Stimulated activated CD4-positive, alpha-beta T cell treated with anti-CD3 and anti-CD28 coated beads, Interleukin-2, amount 100 ng/mL, for 4 hours (primary cell): ENCODE results near the gene TNS4.

Experiments used
- DNase-seq: peaks from one replicate; pipeline ENCODE4 v3.0.0-alpha.2; 2020; ENCODE audit warnings: low read depth

The TNS4 gene

GRCh38 chr17:40516581-40517285, 15.3 kb upstream of the TNS4 start:
- DNase-seq: peak; percentile 41

GRCh38 chr17:40515491-40516041, 14.1 kb upstream of the TNS4 start:
- peak; percentile 29 for DNase-seq

- no peak for DNase-seq
Observed at GRCh38 chr17:40515011-40515410, 13.6 kb upstream of the TNS4 start.

- no peak for DNase-seq
Observed at GRCh38 chr17:40514013-40514875, 12.8 kb upstream of the TNS4 start.

- no peak for DNase-seq
Observed at GRCh38 chr17:40511667-40512220, 10.3 kb upstream of the TNS4 start.

DNA sequence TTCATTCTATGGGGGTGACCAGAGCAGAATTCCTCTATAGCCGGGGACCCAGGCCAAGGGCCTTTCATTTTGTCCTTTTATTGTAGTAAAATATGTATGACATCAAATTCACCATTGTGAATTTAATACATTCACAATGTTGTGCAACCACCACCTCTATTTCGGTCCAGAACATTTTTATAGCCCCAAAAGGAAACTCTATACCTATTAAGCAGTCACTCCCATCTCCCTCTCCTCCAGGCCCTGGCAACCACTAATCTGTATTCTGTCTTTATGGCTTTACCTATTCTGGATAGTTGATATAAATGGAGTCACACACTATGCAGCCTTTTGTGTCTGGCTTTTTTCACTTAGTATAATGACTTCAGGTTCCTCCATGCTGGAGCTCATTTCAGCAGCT, 9.7 kb upstream of the TNS4 start:
- DNase-seq: no peak

GRCh38 chr17:40510328-40510648, 8.9 kb upstream of the TNS4 start:
- no peak for DNase-seq

GRCh38 chr17:40509626-40510327, 8.4 kb upstream of the TNS4 start:
- no peak for DNase-seq

DNA sequence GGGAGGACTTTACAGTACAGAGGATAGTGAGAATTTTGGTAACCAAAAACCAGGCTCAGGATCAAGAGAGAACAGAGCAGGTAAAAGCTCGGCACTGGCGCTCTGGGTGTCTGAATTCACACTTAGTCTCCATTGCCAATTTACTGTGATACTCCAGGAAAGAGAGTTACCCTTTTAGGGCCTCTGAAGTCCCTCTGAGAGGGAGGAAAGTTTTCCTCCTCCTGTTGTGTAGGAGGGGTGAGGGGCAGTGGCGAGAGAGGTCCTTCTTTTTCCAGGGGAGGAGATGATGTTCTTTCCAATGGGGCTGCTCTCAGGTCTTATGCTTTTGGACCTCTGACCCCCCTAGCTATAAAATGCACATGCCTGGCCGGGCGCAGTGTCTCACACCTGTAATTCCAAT, 5.4 kb upstream of the TNS4 start:
- no peak for DNase-seq

DNA sequence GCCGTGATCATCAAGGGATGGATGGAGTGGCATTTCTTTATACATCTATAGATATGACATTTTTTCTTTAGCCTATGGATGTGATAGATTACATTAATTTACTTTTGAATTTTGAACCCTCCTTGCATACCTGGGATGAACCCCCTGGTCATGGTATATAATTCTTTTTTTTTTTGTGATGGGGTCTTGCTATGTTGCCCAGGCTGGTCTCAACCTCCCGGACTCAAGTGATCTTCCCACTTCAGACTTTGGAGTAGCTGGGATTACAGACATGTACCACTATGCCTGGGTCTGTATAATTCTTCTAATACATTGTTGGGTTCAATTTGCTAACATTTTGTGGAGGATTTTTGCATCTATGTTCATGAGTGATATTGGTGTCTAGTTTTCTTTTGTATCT, 1.7 kb upstream of the TNS4 start:
- DNase-seq: no peak

DNA sequence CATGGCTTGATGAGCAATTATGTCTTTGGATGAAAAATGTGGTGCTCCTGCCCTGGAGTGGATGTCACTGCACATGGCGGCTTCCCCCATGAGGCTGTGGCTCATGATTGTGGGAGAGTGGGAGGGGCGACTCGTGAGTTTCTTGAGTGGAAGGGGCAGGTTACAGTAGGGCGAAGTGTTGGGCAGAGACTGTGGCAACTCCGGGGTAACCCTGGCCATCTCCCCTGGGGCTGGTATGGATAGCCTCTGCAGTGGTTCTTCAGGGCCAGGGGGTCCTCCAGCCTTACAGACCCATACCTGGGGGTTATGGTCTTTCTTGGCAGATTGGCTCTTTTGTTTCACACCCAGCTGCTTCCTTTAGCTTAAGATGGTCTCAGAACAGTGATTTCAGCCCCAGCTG, 1.3 kb upstream of the TNS4 start:
- DNase-seq: no peak

DNA sequence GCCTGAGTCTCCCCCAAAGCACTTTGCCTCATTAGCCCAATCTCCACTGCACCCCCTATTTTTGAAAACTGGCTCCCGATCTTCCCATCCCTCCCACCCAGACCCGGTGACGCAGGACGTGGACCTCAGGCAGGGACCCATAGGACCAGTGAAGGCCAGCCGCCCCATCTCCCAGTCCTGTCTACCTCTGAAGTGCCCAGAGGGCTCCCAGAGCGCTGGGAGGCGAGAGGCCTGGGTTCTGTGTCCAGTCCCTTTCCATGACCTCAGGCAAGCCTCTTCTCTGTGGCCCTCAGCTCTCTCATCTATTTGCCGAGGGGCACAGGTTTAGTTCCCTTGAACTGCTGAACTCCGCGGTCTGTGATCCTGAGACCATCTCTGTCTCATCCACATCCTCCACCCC, 714 bp downstream of the TNS4 start:
- no peak for DNase-seq

DNA sequence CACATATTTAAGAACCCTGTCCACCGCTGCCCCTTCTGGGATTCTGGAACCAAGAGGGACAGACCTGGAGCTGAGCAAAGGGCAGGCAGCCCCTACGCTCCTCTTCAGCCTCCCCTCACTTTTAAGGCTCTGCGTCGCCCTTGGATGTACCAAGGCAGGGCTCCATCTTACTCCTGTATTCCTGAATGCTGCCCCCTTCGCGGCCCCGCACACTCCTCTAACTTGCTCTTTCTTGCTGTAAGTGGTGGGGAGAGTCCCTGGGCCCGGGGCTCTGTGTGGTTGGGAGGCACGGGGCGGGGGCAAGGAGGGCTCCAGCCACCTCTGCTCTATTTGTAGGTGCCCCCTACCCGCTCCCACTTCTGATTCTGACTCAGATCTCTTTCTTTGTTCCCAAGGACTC, 1.2 kb downstream of the TNS4 start:
- DNase-seq: no peak

DNA sequence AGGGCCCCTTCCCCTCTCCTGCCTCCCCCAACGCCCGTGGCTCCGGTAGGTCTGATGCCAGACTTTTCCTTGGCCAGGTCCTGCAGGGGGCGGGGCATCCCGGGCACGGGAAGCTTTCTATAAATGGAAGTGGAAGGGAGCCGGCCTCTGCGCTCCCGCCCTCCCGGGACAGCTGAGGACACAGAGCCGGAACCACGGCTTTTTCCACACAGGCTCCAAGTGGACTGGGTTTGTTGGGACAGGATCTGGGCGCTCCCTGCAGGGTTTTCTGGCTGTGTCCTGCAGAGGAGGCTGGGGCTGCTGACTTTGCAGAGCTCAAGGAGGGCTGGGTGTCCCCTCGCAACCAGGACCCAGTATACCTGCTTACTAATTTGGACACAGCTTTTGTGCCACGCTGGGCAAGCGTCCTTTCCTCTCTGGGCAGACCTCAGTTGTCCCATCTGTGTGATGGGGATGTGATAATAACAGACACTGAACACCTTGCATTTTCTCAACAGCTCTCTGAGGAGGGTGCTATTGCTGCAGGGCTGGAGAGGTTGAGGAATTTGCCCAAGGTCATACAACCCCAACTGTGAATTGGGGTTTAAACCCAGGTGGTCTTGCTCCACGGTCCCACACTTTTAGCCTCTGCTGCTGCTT, 1.8 kb downstream of the TNS4 start:
- no peak for DNase-seq

DNA sequence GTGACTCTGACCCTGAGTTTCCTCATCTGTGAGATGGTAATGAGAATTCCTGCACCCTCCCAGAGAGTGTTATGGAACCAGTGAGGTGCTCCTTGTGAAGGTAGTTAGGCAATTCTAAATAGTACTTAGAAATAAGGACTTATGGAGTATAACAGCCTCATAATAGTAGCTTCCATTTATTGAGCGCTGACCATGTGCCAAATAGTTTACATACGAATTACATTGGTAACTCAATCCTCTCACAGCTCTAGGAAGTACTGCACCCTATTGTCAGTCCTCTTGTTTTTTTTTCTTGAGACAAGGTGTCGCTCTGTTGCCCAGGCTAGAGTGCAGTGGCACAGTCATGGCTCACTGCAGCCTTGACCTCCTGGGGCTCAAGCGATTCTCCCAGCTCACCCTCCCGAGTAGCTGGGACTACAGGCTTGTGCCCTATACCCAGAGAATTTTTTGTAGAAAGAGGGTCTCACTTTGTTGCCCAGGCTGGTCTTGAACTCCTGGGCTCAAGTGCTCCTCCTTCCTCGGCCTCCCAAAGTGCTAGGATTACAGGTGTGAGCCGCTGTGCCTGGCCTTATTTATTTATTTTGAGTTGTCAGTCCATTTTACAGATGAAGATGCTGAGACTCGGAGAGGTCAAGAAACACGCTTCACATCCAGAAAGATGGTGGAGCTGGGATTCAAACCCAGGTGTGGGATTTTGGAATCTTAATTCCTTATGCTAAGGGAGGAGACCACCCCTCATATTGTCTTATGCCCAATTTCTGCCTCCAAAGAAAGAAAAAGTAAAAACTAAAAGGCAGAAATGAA, 2.9 kb downstream of the TNS4 start:
- DNase-seq: no peak

- DNase-seq: no peak
Observed at GRCh38 chr17:40497695-40498094, 3.7 kb downstream of the TNS4 start.

DNA sequence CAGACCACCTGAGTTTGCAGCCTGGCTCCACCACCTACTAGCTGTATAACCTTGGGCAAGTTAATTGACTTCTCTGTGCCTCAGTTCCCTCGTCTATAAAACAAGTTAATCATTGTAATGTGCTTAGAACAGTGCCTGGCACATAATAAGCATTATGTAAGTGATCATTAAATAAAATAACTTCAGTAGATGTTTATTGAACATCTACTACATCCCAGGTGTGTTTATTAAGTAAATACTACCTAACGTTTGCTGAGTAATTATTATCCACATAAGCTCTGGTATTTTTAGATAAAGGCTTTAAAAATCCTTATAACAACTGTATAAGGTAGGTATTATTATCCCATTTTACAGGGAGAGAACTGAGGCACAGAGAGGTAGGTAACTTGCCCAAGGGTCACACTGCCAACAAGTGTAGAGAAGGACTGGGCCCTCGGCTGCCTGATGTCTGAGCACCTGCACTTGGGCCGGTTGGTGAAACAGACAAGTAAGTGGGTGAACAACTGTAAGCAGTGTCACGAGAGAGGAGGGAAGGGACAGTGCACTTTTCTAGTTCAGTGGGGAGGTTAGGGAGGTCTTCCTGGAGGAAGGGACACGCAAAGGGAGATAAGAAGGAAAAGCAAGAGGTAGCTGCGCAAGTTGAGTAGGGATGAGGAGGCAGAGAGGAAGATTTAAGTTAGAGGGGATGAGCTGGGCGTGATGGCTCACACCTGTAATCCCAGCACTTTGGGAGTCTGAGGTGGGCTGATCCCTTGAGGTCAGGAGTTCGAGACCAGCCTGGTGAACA, 4.6 kb downstream of the TNS4 start:
- no peak for DNase-seq

GRCh38 chr17:40496170-40496569, 5.3 kb downstream of the TNS4 start:
- no peak for DNase-seq

GRCh38 chr17:40495140-40495539, 6.3 kb downstream of the TNS4 start:
- DNase-seq: no peak

DNA sequence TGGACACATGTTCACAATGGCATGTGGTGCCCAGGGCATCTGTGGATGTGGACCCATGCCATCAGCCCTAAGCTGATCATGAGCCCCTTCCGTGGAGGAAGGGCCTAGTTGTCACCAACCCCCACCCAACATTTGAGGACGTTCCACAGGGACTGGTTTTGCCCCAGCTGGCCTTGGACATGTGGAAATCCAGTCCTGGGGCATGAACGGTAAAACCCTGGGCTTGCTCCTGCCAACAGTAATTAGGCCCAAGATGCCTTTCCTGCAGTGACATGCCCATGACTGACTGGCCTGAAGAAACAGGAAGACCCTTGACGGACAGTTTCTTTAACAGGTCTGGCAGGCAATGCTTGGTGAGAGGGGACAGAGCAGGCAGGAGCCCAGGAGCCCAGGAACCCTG, 7.7 kb downstream of the TNS4 start:
- no peak for DNase-seq
